Aorta (tissue), 5 donors: ENCODE data around the gene MRAP. TPM values are rescaled to one million over a fixed set of nuclear protein-coding genes. Genes with fewer than 3 reads are reported as not detected.
"Not testable (repeated sequence)": the region's sequence is repeated elsewhere in the genome, so short reads cannot be mapped to it uniquely, and the experiment has no call there.

Source experiments
- ATAC-seq: fragments of 200-7000 bp; cut with Tn5 transposase; one replicate; pipeline ENCODE4 v1.9.1; 2022; ENCODE audit warnings: moderate library complexity; ENCODE audit not compliant: low FRiP score
- DNase-seq, 2 donors: peaks; one replicate each; pipeline ENCODE4 v3.0.0-alpha.2; 2020
- H3K27ac ChIP-seq, 2 donors: one replicate each; pipeline ENCODE4 v1.5.1; 2013; ENCODE audit warnings: low read length in 2 of 2, mild to moderate bottlenecking in 2 of 2, moderate library complexity in 2 of 2, control low read depth in 1 of 2, inconsistent platforms in 1 of 2, low read depth in 1 of 2
- H3K27me3 ChIP-seq, 2 donors: one replicate each; pipeline ENCODE4 v1.6.1; 2013; ENCODE audit warnings: control low read depth in 1 of 2, low read length in 1 of 2, mild to moderate bottlenecking in 1 of 2, moderate library complexity in 1 of 2; ENCODE audit not compliant: insufficient read depth in 2 of 2, control insufficient read depth in 1 of 2
- H3K36me3 ChIP-seq, 2 donors: one replicate each; pipeline ENCODE4 v1.6.1; 2013; ENCODE audit warnings: control low read depth in 1 of 2, low read length in 1 of 2, mild to moderate bottlenecking in 1 of 2; ENCODE audit not compliant: insufficient read depth in 2 of 2, control insufficient read depth in 1 of 2
- H3K4me1 ChIP-seq, 2 donors: one replicate each; pipeline ENCODE4 v1.6.1; 2013; ENCODE audit warnings: low read length in 2 of 2, control low read depth in 1 of 2, mild to moderate bottlenecking in 1 of 2, moderate library complexity in 1 of 2; ENCODE audit not compliant: insufficient read depth in 2 of 2, control insufficient read depth in 1 of 2
- H3K4me3 ChIP-seq, 2 donors: one replicate each; pipeline ENCODE4 v1.5.1; 2013; ENCODE audit warnings: low read length in 2 of 2, control low read depth in 1 of 2, mild to moderate bottlenecking in 1 of 2
- H3K9me3 ChIP-seq: one replicate; pipeline ENCODE4 v1.6.1; 2013; ENCODE audit warnings: mild to moderate bottlenecking, low read length; ENCODE audit not compliant: control insufficient read depth
- WGBS, 2 donors: extraction: QIAGEN DNeasy Blood & Tissue Kit; methylation state at CpG; one replicate each; pipeline ENCODE4 v1.1.7; 2013; 5-methylcytosine and 5-hydroxymethylcytosine counted together
- intact Hi-C, 2 donors: fragments of 100-400 bp; cut with DNase I; formaldehyde crosslinking; loops; one replicate each; pipeline versions ENCODE4 v1.14.2 to v1.15.0; 2022
- long read RNA-seq, 2 donors: library from polyadenylated mRNA; unstranded; transcript quantifications; one replicate each; pipeline ENCODE4 v2.0.0, GENCODE V29; 2020 to 2021
- polyA plus RNA-seq, 2 donors: library from polyadenylated mRNA; stranded (reverse); fragments of 200-250 nt; gene quantifications; one replicate each; pipeline ENCODE4 v1.2.3, GENCODE V29; 2013
- total RNA-seq, 2 donors: library from RNA; stranded (reverse); fragmentation: NEBNext Ultra II Directional; extraction: Animal tissue kit (Norgen Biotek cat#: 25700); gene quantifications; one replicate each; pipeline ENCODE4 v1.2.1, GENCODE V29; 2021
- donor health status: healthy with polysubstance abuse.
- donor health status: Bipolar disorder and iron deficiency.
- donor health status: DM: no; HTN: no; CAD: no.
- donor health status: DM: no; HTN: no; CAD: no.
- donor health status: DM: yes; HTN: yes; CAD: no.

Gene MRAP
- total RNA-seq: under 1 TPM in 1 of 2 donors, not detected in 1; 0.42 TPM
- under 1 TPM in 1 of 2 donors, not detected in 1; 0.38 TPM for polyA plus RNA-seq
- long read RNA-seq, donor 1, partial matches to known transcripts: 0 of 5 reads
- long read RNA-seq, donor 1, other reads (novel, unspliced or antisense): 5 of 5 reads
- long read RNA-seq, donor 2, partial matches to known transcripts: 0 of 1 reads
- long read RNA-seq, donor 2, other reads (novel, unspliced or antisense): 1 of 1 reads

DNA sequence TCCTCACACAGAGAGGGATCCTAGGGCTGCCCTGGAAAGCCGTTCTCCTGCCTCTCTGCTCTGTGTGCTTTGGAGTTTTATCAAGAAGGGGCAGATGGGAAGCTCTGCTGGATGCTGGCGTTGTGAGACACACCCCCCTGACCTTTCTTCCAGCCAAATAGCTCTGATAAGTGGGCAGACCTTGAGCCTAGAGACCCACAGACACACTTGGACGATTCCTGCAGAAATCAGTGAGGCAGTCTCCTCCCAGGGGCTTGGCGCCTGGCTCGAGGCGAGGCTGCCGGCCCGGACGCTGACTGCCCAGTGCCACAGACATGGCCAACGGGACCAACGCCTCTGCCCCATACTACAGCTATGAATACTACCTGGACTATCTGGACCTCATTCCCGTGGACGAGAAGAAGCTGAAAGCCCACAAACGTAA is at the start of gene MRAP:
Gene MRAP, plus strand, starts transcription at position 198 of the 424 bp plus-strand sequence. Its CDS starts 117 bp downstream, at position 315.
- no peak for ATAC-seq
- WGBS, 2 donors: 88 to 89% methylated on average over 14 of the region's 14 CpGs
- Histone ChIP-seq H3K9me3 (no peaks in the 10 kb centered on the region), H3K4me1 (no peaks in the 10 kb centered on the region), H3K4me3 (no peak within 1 kb of the TSS), H3K27ac (no peak within 1 kb of the TSS), H3K36me3 (no peaks in the 10 kb centered on the region), H3K27me3 (no peaks in the 10 kb centered on the region)
- DNase-seq: no peak
- intact Hi-C loops: no loop called here

DNA sequence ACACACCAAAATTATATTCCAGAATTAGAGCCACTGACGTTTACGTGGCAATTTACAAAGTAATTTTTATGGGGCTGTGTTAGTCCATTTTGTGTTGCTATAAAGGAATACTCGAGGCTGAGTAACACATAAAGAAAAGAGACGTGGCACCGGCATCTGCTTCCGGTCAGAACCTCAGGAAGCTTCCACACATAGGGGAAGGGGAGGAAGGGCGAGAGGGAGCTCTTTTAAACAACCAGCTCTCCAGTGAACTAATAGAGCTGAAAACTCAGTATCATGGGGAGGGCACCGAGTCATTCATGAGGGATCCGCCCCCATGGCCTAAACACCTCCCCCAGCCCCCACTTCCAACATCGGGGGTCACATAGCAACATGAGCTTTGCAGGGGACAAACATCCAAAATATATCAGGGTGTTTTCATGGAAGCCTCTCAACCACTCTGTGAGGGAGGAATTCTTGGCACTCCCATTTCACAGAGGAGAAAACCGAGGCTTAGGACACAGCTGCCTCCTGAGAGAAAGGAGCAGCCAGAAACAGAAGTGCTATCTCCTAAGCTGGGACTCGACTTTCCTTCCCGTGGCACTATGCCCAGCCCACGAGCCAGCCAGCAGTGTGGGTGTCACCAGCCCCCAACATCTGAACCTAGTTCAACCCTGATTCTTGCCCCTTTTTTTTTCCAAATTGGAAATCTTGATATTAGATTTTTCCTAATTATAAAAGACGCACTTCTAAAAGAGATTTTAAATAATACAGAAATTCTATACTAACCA is 49.0 kb upstream of the MRAP start:
- H3K27me3 ChIP-seq: no peaks in the 10 kb centered on the region
- WGBS, 2 donors: 76 to 78% methylated on average over 15 of the region's 15 CpGs
- ATAC-seq (no peak), DNase-seq (no peak)
- no peak overlapping the region for H3K27ac ChIP-seq
- H3K4me3 ChIP-seq: no peak overlapping the region
- peaks cover 0 to 2% of the 10 kb centered on the region in 2 donors for H3K4me1 ChIP-seq
- no peaks in the 10 kb centered on the region for H3K36me3 ChIP-seq
- no peaks in the 10 kb centered on the region for H3K9me3 ChIP-seq
- intact Hi-C loops: loop anchor here in 1 of 2 donors (5.0 to 10.0 kb wide), 2 partner anchors 157 to 225 kb away; no protein-coding TSS in a partner anchor

DNA sequence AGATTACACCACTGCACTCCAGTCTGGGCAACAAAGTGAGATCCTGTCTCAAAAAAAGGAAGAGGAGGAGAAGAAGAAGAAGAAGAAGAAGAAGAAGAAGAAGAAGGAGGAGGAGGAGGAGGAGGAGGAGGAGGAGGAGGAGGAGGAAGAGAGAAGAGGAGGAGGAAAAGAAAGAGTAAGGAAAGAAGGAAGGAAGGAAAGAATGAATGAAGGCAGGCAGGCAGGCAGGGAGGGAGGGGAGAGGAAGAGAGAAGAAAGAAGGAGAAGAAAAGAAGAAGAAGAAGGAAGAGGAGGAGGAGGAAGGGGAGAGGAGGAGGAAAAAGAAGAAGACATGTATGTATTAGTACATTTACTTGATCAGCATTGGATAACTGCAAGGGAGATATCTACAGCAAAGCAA is 46.5 kb upstream of the MRAP start:
- ATAC-seq: no peak

DNA sequence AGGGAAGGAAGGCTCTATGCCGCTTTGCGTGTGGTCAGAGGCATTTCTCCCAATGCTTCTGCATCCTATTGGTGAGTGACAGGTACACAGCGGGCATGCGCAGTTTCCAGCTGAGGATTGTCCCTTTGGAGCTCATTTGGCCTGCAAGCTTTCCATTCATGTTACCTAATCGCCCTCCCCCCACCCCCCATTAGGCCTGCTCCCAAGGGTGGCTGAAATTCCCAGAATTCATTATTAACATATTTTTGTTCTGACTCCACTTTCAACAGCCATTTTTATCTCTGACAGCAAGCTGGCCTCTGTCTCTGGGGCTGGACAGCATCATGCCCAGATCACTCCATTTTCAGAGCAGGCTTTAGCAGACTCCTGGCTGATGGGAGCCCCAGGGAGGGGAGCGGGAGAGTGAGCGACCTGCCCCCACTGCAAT is 45.4 kb upstream of the MRAP start:
- Histone ChIP-seq H3K36me3 (no peaks in the 10 kb centered on the region), H3K4me1 (peaks cover 0 to 2% of the 10 kb centered on the region in 2 donors), H3K27ac (peak overlapping the region in 1 of 2 donors; percentile 9), H3K4me3 (no peak overlapping the region), H3K9me3 (no peaks in the 10 kb centered on the region), H3K27me3 (no peaks in the 10 kb centered on the region)
- ATAC-seq (peak; percentile 51), DNase-seq (peak; percentile 73 to 80)
- 4 to 8% methylated on average over 7 of the region's 7 CpGs for WGBS, 2 donors
- intact Hi-C loops: loop anchor here in 1 of 2 donors (10.0 kb wide), 1 partner anchor 228 kb away; no protein-coding TSS in a partner anchor

More for the DNA sequence above, 46.5 kb upstream of the MRAP start:
- Histone ChIP-seq H3K4me3 (no peak overlapping the region), H3K9me3 (no peaks in the 10 kb centered on the region), H3K27me3 (no peaks in the 10 kb centered on the region), H3K4me1 (peaks cover 0 to 2% of the 10 kb centered on the region in 2 donors), H3K36me3 (no peaks in the 10 kb centered on the region), H3K27ac (no peak overlapping the region)
- no peak for DNase-seq
- intact Hi-C loops: loop anchor here in 1 of 2 donors (10.0 kb wide), 1 partner anchor 227 kb away; no protein-coding TSS in a partner anchor

DNA sequence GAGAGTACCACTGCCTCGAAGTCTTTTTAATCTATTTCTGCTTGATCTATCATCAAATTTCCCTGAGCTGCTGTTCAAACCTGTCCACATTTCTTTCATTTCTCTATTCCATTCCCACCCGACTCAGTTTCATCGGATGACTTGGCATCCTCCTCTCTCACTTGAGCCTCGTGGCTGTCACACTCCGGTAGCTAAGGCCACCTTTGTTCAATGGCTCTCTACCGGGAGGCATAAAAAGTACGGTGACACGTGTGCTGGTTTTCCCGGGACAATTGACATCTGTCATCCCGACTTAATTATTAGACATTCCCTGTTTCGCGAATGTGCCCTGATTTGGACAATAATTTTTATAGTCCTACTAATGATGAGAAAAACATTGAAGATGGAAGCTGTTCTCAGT is 42.4 kb upstream of the MRAP start:
- WGBS, 2 donors: 47 to 52% methylated on average over 12 of the region's 12 CpGs
- peaks cover 0 to 2% of the 10 kb centered on the region in 2 donors for H3K4me1 ChIP-seq
- H3K27me3 ChIP-seq: no peaks in the 10 kb centered on the region
- no peak for DNase-seq
- no peak overlapping the region for H3K4me3 ChIP-seq
- no peak for ATAC-seq
- no peaks in the 10 kb centered on the region for H3K9me3 ChIP-seq
- H3K36me3 ChIP-seq: no peaks in the 10 kb centered on the region
- intact Hi-C loops: loop anchor here (2.0 to 10.0 kb wide), 6 partner anchors 114 to 524 kb away; partner anchors contain the start of gene SCAF4 (in 1 of the 2)
- H3K27ac ChIP-seq: peak overlapping the region in 1 of 2 donors; percentile 80

DNA sequence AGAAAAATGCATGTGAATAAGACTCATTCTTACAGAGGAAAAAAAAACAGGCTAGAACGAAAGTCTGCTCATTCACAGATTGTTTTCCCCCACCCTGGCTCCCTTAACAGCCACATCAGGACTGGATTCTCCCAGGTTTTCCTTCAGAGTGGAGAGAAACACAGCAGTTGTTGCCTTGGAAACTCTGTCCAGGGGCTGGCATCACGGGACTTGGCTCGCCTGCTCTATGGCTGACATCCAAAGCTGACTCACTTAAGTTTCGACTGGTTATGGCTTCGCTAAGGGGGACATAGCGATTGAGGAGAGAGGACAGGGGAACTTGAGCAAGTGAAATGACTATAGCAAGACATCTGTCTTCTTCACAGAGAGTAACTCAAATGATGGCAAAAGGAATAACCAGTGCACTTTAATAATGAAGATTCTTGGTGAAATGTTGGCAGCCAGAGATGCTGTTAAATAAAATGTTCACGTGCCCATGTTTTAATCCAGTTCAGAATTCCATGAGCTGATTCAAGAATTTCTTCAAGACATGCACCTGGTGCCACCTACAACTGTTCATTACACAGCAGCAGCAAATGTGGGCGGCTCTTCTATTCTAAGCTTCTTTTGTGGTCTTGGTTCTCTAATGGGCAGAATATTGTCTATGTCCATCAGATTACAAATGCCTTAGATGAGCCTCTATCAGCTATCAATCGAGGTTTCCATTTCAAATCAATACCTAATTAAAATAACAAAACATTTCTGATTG is 41.6 kb upstream of the MRAP start:
- intact Hi-C loops: loop anchor here (2.0 to 10.0 kb wide), 6 partner anchors 115 to 525 kb away; partner anchors contain the start of gene SCAF4 (in 1 of the 2)
- Histone ChIP-seq H3K9me3 (no peaks in the 10 kb centered on the region), H3K4me1 (peaks cover 0 to 2% of the 10 kb centered on the region in 2 donors), H3K27me3 (no peaks in the 10 kb centered on the region), H3K27ac (peak overlapping the region in 1 of 2 donors; percentile 18), H3K4me3 (no peak overlapping the region), H3K36me3 (no peaks in the 10 kb centered on the region)
- ATAC-seq (peak; percentile 84), DNase-seq (peak; percentile 82 to 94)
- 18 to 21% methylated on average over 9 of the region's 9 CpGs for WGBS, 2 donors

DNA sequence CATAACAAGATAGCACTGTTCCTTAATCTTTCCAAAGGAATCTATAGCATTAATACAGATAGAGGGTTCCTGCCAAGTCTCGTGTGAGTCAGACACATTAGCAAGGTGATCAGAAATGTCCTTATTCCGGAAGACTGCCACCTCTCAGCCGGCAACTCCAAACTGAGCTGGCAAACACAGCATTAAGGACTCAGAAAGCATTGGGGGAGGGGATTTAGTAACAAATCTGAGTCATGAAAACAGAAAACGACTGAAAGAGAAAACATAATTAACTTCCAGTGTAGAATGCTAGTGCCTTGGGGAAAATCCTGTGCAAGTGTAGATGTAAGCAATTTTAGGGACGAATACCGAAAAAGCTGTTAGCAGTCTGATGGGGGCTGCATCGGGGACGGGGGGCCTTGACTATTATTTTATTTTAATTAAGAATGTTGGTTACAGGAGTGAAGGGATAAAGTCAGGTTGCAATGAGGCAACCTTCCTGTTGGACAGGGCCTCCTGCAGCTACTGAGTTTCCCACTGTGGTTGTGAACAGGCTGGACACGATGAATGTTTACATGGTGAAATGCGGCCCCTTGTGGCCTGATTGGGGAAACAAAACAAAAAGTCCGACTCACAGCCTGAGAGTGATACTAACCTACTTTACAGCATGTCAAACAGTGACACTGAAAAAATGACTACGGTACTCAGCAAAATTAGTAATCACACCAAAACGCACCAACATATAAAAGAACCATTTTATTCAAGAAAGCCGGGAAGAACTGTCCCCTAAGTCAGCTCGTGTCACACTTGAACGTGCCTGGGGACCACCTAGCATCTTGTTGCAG is 40.5 kb upstream of the MRAP start:
- 29 to 30% methylated on average over 16 of the region's 16 CpGs for WGBS, 2 donors
- peak in 1 of 2 donors; percentile 72 for DNase-seq
- H3K9me3 ChIP-seq: no peaks in the 10 kb centered on the region
- ATAC-seq: peak; percentile 90
- H3K36me3 ChIP-seq: no peaks in the 10 kb centered on the region
- no peaks in the 10 kb centered on the region for H3K27me3 ChIP-seq
- H3K27ac ChIP-seq: no peak overlapping the region
- no peaks in the 10 kb centered on the region for H3K4me1 ChIP-seq
- intact Hi-C loops: loop anchor here (1.0 to 10.0 kb wide), 8 partner anchors 116 to 526 kb away; partner anchors contain the start of gene SCAF4 (in 1 of the 2)
- no peak overlapping the region for H3K4me3 ChIP-seq

DNA sequence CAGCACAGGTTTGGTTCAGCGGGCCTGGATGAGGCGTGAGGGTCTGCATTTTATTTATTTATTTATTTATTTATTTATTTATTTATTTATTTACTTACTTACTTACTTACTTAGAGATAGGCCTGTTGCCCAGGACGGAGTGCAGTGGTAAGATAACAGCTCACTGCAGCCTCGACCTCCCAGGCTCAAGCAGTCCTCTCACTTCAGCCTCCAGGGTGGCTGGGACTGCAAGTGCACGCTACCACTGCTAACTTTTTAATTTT is 39.9 kb upstream of the MRAP start:
- H3K27me3 ChIP-seq, H3K4me3 ChIP-seq, DNase-seq, H3K4me1 ChIP-seq, H3K27ac ChIP-seq, H3K9me3 ChIP-seq, H3K36me3 ChIP-seq, ATAC-seq: not testable (repeated sequence)
- 80 to 83% methylated on average over 5 of the region's 5 CpGs for whole genome bisulfite sequencing, 2 donors
- intact Hi-C loops: loop anchor here (1.0 to 10.0 kb wide), 7 partner anchors 116 to 526 kb away; partner anchors contain the start of gene SCAF4 (in 1 of the 2)
